ENCODE data around the gene PDPK1. TPM values are rescaled to one million over a fixed set of nuclear protein-coding genes. Genes with fewer than 3 reads are reported as not detected.

PDPK1 gene
- polyA plus RNA-seq, 1 donor (not counting 4 experiments of a cell fraction or from before 2014, with no cell fraction given), result 23.4 TPM

DNA sequence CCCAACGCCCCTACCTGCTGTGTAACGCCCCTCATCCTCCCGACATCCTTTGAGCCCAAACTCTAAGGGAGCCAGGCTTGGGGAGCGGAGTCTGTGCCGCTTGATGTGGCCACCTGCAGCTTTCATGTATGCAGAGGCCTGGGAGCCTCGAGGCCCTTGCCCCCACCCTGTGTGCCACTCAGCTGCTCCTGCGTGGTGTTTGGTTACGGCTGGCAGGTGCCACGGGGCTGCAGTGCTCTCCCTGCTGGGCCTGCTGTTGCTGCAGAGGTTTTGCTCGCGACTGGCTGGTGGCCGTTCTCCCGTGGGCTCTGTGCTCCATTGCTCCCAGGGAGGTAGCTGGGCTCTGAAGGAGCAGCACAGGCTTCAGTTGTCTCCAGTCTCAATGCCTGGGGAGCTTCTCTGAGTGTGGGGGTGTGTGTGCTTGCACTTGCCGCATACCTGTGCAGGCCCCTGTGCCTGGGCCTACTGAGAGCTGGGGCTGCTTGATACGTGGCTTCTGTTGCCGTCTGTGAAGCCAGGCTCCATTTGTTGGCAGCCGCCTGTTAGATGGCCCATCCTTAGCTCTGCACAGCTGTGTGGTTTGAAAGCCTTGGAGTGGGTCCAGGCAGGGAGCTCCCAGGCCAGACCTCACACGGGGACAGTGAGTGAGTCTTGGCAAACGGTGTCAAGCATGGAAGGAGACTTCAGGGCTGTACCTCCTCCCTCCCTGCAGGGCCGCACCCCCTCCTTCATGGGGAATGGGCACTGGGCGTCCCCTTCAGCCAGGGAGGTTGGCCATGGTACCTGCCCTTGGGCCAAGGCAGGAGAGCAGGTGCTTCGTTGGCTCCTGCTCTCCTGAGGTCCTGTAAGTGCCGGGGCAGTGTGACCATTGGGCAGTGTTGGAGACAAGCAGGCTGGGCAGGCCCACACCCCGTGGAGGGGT, 47.2 kb downstream of the PDPK1 start:
- Histone ChIP-seq H3K4me2 (ENCODE audit: control insufficient read depth, extremely low read depth, insufficient read depth, low read depth, low read length) (no peak overlapping the region), H3K27me3 (ENCODE audit: control insufficient read depth, extremely low read depth, insufficient read depth, low read length) (no peaks in the 10 kb centered on the region), H3K9me3 (ENCODE audit: control insufficient read depth, low read depth, low read length) (no peaks in the 10 kb centered on the region), H3K9me1 (ENCODE audit: control insufficient read depth, extremely low read depth, insufficient read depth, low read length) (no peaks in the 10 kb centered on the region), H3K4me3 (ENCODE audit: control insufficient read depth in 2 of 3, extremely low read depth in 1 of 3, insufficient read depth in 2 of 3, low read depth in 1 of 3, low read length in 3 of 3) (no peak overlapping the region), H2AFZ (ENCODE audit: control insufficient read depth, low read length) (no peak overlapping the region), H4K20me1 (ENCODE audit: control insufficient read depth, extremely low read depth, insufficient read depth, low read length) (no peaks in the 10 kb centered on the region), H3K36me3 (ENCODE audit: control insufficient read depth in 2 of 2, extremely low read depth in 1 of 2, insufficient read depth in 2 of 2, low read length in 2 of 2) (peaks cover 22 to 26% of the 10 kb centered on the region in 2 experiments), H3K9ac (ENCODE audit: control insufficient read depth, extremely low read depth, insufficient read depth, low read length) (no peak overlapping the region), H3K27ac (ENCODE audit: control insufficient read depth, insufficient read depth, low read length) (no peak overlapping the region), H3K4me1 (ENCODE audit: control insufficient read depth, extremely low read depth, insufficient read depth, low read length) (no peaks in the 10 kb centered on the region), H3K79me2 (ENCODE audit: control insufficient read depth, insufficient read depth, low read length) (no peaks in the 10 kb centered on the region)
- DNase-seq (ENCODE audit: low read depth, low spot score) (no peak), FAIRE-seq (no peak)
- dilution Hi-C loops (cut with MboI; ENCODE audit: extremely low pct_ligation_motif_present, low sequenced_read_pairs), result no loop called here
- no peak for TF ChIP-seq EZH2 (IDR thresholded peaks at IDR 0.05; ENCODE audit: low read length)
- TF ChIP-seq, protein P1, sequence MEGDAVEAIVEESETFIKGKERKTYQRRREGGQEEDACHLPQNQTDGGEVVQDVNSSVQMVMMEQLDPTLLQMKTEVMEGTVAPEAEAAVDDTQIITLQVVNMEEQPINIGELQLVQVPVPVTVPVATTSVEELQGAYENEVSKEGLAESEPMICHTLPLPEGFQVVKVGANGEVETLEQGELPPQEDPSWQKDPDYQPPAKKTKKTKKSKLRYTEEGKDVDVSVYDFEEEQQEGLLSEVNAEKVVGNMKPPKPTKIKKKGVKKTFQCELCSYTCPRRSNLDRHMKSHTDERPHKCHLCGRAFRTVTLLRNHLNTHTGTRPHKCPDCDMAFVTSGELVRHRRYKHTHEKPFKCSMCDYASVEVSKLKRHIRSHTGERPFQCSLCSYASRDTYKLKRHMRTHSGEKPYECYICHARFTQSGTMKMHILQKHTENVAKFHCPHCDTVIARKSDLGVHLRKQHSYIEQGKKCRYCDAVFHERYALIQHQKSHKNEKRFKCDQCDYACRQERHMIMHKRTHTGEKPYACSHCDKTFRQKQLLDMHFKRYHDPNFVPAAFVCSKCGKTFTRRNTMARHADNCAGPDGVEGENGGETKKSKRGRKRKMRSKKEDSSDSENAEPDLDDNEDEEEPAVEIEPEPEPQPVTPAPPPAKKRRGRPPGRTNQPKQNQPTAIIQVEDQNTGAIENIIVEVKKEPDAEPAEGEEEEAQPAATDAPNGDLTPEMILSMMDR (optimal IDR thresholded peaks at IDR 0.05 in 1 of 3, IDR thresholded peaks at IDR 0.05 in 1 of 3, conservative IDR thresholded peaks at IDR 0.05 in 1 of 3; ENCODE audit: extremely low read depth in 1 of 3, insufficient read depth in 2 of 3, low read length in 3 of 3), result no peak

DNA sequence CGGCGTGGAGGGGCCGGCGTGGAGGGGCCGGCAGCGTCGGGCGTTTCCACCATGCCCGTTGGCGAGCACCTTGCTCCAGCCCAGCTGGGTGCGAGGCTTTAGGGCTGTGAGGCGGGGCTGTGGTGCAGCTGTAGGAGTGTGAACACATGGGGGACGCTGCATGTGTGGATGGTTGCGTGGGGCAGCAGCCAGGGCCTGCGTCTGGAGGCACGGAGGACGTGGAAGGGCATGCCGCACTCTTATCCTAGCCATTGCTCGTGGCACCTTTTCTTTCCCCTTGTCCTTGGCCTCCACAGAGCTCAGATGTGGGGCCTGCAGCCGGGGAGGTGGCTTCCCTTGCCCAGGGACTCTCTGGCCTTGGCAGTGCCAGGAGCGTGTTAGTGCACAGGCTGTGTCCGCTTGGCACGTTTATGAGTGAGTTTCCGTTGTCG, 47.8 kb downstream of the PDPK1 start:
- DNase-seq (ENCODE audit: low read depth, low spot score) (no peak), FAIRE-seq (no peak)
- Histone ChIP-seq H3K4me1 (ENCODE audit: control insufficient read depth, extremely low read depth, insufficient read depth, low read length) (no peaks in the 10 kb centered on the region), H2AFZ (ENCODE audit: control insufficient read depth, low read length) (no peak overlapping the region), H3K36me3 (ENCODE audit: control insufficient read depth in 2 of 2, extremely low read depth in 1 of 2, insufficient read depth in 2 of 2, low read length in 2 of 2) (peaks cover 25 to 26% of the 10 kb centered on the region in 2 experiments), H3K27me3 (ENCODE audit: control insufficient read depth, extremely low read depth, insufficient read depth, low read length) (no peaks in the 10 kb centered on the region), H4K20me1 (ENCODE audit: control insufficient read depth, extremely low read depth, insufficient read depth, low read length) (no peaks in the 10 kb centered on the region), H3K9me3 (ENCODE audit: control insufficient read depth, low read depth, low read length) (no peaks in the 10 kb centered on the region), H3K4me3 (ENCODE audit: control insufficient read depth in 2 of 3, extremely low read depth in 1 of 3, insufficient read depth in 2 of 3, low read depth in 1 of 3, low read length in 3 of 3) (no peak overlapping the region), H3K9ac (ENCODE audit: control insufficient read depth, extremely low read depth, insufficient read depth, low read length) (no peak overlapping the region), H3K4me2 (ENCODE audit: control insufficient read depth, extremely low read depth, insufficient read depth, low read depth, low read length) (no peak overlapping the region), H3K27ac (ENCODE audit: control insufficient read depth, insufficient read depth, low read length) (no peak overlapping the region), H3K79me2 (ENCODE audit: control insufficient read depth, insufficient read depth, low read length) (no peaks in the 10 kb centered on the region), H3K9me1 (ENCODE audit: control insufficient read depth, extremely low read depth, insufficient read depth, low read length) (no peaks in the 10 kb centered on the region)
- dilution Hi-C loops (cut with MboI; ENCODE audit: extremely low pct_ligation_motif_present, low sequenced_read_pairs), result no loop called here
- TF ChIP-seq, protein P1 (optimal IDR thresholded peaks at IDR 0.05 in 1 of 3, IDR thresholded peaks at IDR 0.05 in 1 of 3, conservative IDR thresholded peaks at IDR 0.05 in 1 of 3; ENCODE audit: extremely low read depth in 1 of 3, insufficient read depth in 2 of 3, low read length in 3 of 3), result no peak
- TF ChIP-seq EZH2 (IDR thresholded peaks at IDR 0.05; ENCODE audit: low read length), result no peak
